C4-2B (cell line): ENCODE results near the gene TOR2A.

Experiments
- ZFX ChIP-seq: fragments of 450-650 bp; IDR thresholded peaks from 2 replicates; pipeline ENCODE4 v1.6.1; 2017
- TF ChIP-seq, protein P1 (sequence below): fragments of 450-650 bp; conservative IDR thresholded peaks from 2 replicates; pipeline ENCODE4 v1.5.1; 2017; ENCODE audit warnings: mild to moderate bottlenecking

GRCh38 chr9:127773272-127773671 lies 38.2 kb upstream of the TOR2A start:
- TF ChIP-seq, protein P1, sequence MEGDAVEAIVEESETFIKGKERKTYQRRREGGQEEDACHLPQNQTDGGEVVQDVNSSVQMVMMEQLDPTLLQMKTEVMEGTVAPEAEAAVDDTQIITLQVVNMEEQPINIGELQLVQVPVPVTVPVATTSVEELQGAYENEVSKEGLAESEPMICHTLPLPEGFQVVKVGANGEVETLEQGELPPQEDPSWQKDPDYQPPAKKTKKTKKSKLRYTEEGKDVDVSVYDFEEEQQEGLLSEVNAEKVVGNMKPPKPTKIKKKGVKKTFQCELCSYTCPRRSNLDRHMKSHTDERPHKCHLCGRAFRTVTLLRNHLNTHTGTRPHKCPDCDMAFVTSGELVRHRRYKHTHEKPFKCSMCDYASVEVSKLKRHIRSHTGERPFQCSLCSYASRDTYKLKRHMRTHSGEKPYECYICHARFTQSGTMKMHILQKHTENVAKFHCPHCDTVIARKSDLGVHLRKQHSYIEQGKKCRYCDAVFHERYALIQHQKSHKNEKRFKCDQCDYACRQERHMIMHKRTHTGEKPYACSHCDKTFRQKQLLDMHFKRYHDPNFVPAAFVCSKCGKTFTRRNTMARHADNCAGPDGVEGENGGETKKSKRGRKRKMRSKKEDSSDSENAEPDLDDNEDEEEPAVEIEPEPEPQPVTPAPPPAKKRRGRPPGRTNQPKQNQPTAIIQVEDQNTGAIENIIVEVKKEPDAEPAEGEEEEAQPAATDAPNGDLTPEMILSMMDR: no peak
- TF ChIP-seq ZFX: no peak
